A673 (cell line): ENCODE data around the gene NPNT.

ENCODE experiments used
- EZH2 ChIP-seq: fragments of 200-600 bp; sonication (generic); IDR thresholded peaks from 2 replicates; pipeline ENCODE4 v1.6.1; 2017; ENCODE audit warnings: borderline replicate concordance, low read depth, mild to moderate bottlenecking, mixed read lengths, antibody characterized with exemption, low read length; ENCODE audit not compliant: poor library complexity, severe bottlenecking
- TF ChIP-seq, protein P1 (sequence below): fragments of 300-800, 200-600 bp; sonication (generic); conservative IDR thresholded peaks from 2 replicates; pipeline ENCODE4 v1.5.1; 2017; ENCODE audit warnings: low read depth, mild to moderate bottlenecking, antibody characterized with exemption, low read length, moderate library complexity, mixed read lengths

GRCh38 chr4:106019771-106020170, 124.5 kb downstream of the NPNT start:
- TF ChIP-seq, protein P1, sequence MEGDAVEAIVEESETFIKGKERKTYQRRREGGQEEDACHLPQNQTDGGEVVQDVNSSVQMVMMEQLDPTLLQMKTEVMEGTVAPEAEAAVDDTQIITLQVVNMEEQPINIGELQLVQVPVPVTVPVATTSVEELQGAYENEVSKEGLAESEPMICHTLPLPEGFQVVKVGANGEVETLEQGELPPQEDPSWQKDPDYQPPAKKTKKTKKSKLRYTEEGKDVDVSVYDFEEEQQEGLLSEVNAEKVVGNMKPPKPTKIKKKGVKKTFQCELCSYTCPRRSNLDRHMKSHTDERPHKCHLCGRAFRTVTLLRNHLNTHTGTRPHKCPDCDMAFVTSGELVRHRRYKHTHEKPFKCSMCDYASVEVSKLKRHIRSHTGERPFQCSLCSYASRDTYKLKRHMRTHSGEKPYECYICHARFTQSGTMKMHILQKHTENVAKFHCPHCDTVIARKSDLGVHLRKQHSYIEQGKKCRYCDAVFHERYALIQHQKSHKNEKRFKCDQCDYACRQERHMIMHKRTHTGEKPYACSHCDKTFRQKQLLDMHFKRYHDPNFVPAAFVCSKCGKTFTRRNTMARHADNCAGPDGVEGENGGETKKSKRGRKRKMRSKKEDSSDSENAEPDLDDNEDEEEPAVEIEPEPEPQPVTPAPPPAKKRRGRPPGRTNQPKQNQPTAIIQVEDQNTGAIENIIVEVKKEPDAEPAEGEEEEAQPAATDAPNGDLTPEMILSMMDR, result no peak
- no peak for TF ChIP-seq EZH2
